MM.1S (cell line): ENCODE results near the gene PRR33.

Experiments used
- DNase-seq: peaks from one replicate; pipeline ENCODE4 v3.0.0-alpha.2; 2015
- H2AFZ ChIP-seq: fragments of 300-600 bp; sonication (generic); 2 replicates; pipeline ENCODE4 v1.6.0; 2016; ENCODE audit warnings: antibody characterized with exemption, low read length
- H3F3A ChIP-seq: fragments of 300-600 bp; sonication (generic); 2 replicates; pipeline ENCODE4 v1.6.1; 2016; ENCODE audit warnings: mild to moderate bottlenecking, antibody characterized with exemption, low read length, moderate library complexity, mixed read lengths; ENCODE audit not compliant: insufficient read depth
- H3K27ac ChIP-seq: fragments of 300-600 bp; sonication (generic); 2 replicates; pipeline ENCODE4 v1.5.1; 2016; ENCODE audit warnings: mild to moderate bottlenecking, low read length
- H3K27me3 ChIP-seq: fragments of 300-600 bp; sonication (generic); replicated peaks from 2 replicates; pipeline ENCODE4 v1.6.0; 2016; ENCODE audit warnings: low read length; ENCODE audit not compliant: insufficient read depth
- H3K36me3 ChIP-seq: fragments of 300-600 bp; sonication (generic); replicated peaks from 2 replicates; pipeline ENCODE4 v1.6.1; 2016; ENCODE audit warnings: mild to moderate bottlenecking, low read length, mixed read lengths; ENCODE audit not compliant: insufficient read depth
- H3K4me1 ChIP-seq: fragments of 300-600 bp; sonication (generic); 2 replicates; pipeline ENCODE4 v1.6.1; 2016; ENCODE audit warnings: low read length, mixed read lengths
- H3K4me2 ChIP-seq: fragments of 300-600 bp; sonication (generic); 2 replicates; pipeline ENCODE4 v1.6.0; 2016; ENCODE audit warnings: low read depth, low read length
- H3K4me3 ChIP-seq: fragments of 300-600 bp; sonication (generic); 2 replicates; pipeline ENCODE4 v1.5.1; 2016; ENCODE audit warnings: low read length, mixed read lengths
- H3K79me2 ChIP-seq: fragments of 300-600 bp; sonication (generic); 2 replicates; pipeline ENCODE4 v1.6.1; 2016; ENCODE audit warnings: mixed run types, low read length, mixed read lengths
- H3K9ac ChIP-seq: fragments of 300-600 bp; sonication (generic); 2 replicates; pipeline ENCODE4 v1.6.1; 2016; ENCODE audit warnings: low read length, mixed read lengths
- H3K9me2 ChIP-seq: fragments of 300-600 bp; sonication (generic); replicated peaks from 2 replicates; pipeline ENCODE4 v1.6.1; 2016; ENCODE audit warnings: mild to moderate bottlenecking, low read length, mixed read lengths; ENCODE audit not compliant: insufficient read depth
- H3K9me3 ChIP-seq: fragments of 300-600 bp; sonication (generic); replicated peaks from 2 replicates; pipeline ENCODE4 v1.6.1; 2016; ENCODE audit warnings: mild to moderate bottlenecking, low read length, mixed read lengths; ENCODE audit not compliant: insufficient read depth
- H4K20me1 ChIP-seq: fragments of 300-600 bp; sonication (generic); 2 replicates; pipeline ENCODE4 v1.6.1; 2016; ENCODE audit warnings: mild to moderate bottlenecking, low read length, moderate library complexity, mixed read lengths; ENCODE audit not compliant: insufficient read depth
- CTCF ChIP-seq: fragments of 300-600 bp; sonication (generic); IDR thresholded peaks from 2 replicates; pipeline ENCODE4 v1.5.1; 2016; ENCODE audit warnings: antibody characterized with exemption, low read length, mixed read lengths
- EZH2 ChIP-seq: fragments of 300-600 bp; sonication (generic); optimal IDR thresholded peaks from 2 replicates; pipeline ENCODE3; 2017; ENCODE audit warnings: low read depth, mild to moderate bottlenecking, antibody characterized with exemption, low read length, mixed read lengths
- EZH2phosphoT487 ChIP-seq: fragments of 300-600 bp; sonication (generic); IDR thresholded peaks from 2 replicates; pipeline ENCODE4 v1.6.1; 2018; ENCODE audit warnings: antibody characterized with exemption, low read length

Gene PRR33

DNA sequence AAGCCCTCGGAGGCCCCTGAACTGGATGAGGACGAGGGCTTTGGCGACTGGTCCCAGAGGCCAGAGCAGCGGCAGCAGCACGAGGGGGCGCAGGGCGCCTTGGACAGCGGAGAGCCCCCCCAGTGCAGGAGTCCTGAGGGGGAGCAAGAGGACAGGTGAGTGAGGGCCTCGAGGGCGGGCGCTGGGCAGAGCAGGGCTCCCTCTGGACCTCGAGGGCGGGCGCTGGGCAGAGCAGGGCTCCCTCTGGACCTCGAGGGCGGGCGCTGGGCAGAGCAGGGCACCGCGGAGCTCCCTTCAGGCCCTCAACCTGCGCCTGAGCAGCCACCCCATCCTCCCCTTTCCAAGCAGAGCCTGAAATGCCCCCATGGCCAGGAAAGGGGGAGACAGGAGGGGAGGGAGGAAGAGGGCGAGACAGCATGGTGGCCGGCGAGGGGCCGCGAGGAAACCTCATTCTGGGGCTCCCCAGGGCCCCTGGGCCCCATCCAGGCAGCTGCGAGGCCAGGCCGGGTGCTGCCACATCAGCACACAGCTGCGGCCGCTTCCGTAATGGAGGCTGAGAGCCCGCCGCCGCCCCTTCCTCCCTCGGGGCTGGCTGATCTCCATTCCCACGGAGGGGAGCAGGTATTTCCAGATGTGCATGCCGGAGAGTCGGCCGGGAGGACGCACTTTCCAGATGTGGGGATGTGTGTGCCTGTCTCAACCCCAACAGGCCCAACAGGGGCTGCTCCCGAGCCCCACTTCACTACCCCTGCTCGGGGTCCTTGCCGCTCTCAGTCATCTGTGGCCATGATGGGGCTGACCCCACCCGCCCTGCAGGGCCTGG is 10.0 kb downstream of the PRR33 start:
- Histone ChIP-seq H3K4me3 (no peak overlapping the region), H3K27ac (no peak overlapping the region), H3K27me3 (no peaks in the 10 kb centered on the region; the same call in 1 of the 2 replicates), H3K9me2 (no peaks in the 10 kb centered on the region), H4K20me1 (no peaks in the 10 kb centered on the region), H3K9ac (no peak overlapping the region), H3K9me3 (no peaks in the 10 kb centered on the region), H3K4me1 (no peaks in the 10 kb centered on the region), H3K79me2 (no peaks in the 10 kb centered on the region), H3K4me2 (no peak overlapping the region), H3F3A (no peaks in the 10 kb centered on the region), H2AFZ (no peak overlapping the region), H3K36me3 (no peaks in the 10 kb centered on the region; the same call in 1 of the 2 replicates)
- TF ChIP-seq EZH2phosphoT487 (no peak), CTCF (no peak), EZH2 (no peak)
- DNase-seq = no peak

GRCh38 chr11:1880746-1881441 is 10.8 kb downstream of the PRR33 start:
- Histone ChIP-seq H3K9ac (no peak overlapping the region), H3K4me3 (no peak overlapping the region), H3K9me3 (no peaks in the 10 kb centered on the region), H3F3A (no peaks in the 10 kb centered on the region), H3K9me2 (no peaks in the 10 kb centered on the region), H3K27me3 (no peaks in the 10 kb centered on the region), H2AFZ (no peak overlapping the region), H3K4me1 (no peaks in the 10 kb centered on the region), H3K79me2 (no peaks in the 10 kb centered on the region), H3K27ac (no peak overlapping the region), H3K4me2 (no peak overlapping the region), H4K20me1 (no peaks in the 10 kb centered on the region), H3K36me3 (no peaks in the 10 kb centered on the region; the same call in 1 of the 2 replicates)
- TF ChIP-seq EZH2 (no peak), CTCF (no peak), EZH2phosphoT487 (no peak)
- no peak for DNase-seq

GRCh38 chr11:1879941-1880720 is 11.6 kb downstream of the PRR33 start:
- no peaks in the 10 kb centered on the region for H3K27me3 ChIP-seq
- H2AFZ ChIP-seq = no peak overlapping the region
- no peaks in the 10 kb centered on the region for H3F3A ChIP-seq
- no peak overlapping the region for H3K9ac ChIP-seq
- no peaks in the 10 kb centered on the region for H3K9me3 ChIP-seq
- no peaks in the 10 kb centered on the region for H3K9me2 ChIP-seq
- no peak for DNase-seq
- no peak overlapping the region for H3K4me3 ChIP-seq
- no peaks in the 10 kb centered on the region for H3K79me2 ChIP-seq
- H4K20me1 ChIP-seq = no peaks in the 10 kb centered on the region
- no peaks in the 10 kb centered on the region; the same call in 1 of the 2 replicates for H3K36me3 ChIP-seq
- no peak overlapping the region for H3K4me2 ChIP-seq
- H3K27ac ChIP-seq = no peak overlapping the region
- TF ChIP-seq CTCF (no peak), EZH2 (no peak), EZH2phosphoT487 (no peak)
- no peaks in the 10 kb centered on the region for H3K4me1 ChIP-seq
